Chondrocyte (in vitro differentiated cells): ENCODE data around the gene MIS18BP1. TPM values are rescaled to one million over a fixed set of nuclear protein-coding genes. Genes with fewer than 3 reads are reported as not detected.

Experiments used
- DNase-seq: peaks from one replicate; pipeline ENCODE4 v3.0.0; 2021; ENCODE audit warnings: mixed read lengths, low spot score
- H3K27ac Mint-ChIP-seq: one replicate; pipeline ENCODE4 v1.8.0; 2021; ENCODE audit warnings: mild to moderate bottlenecking, moderate library complexity, mixed read lengths; ENCODE audit not compliant: unreplicated experiment
- H3K27me3 Mint-ChIP-seq: 2 replicates; pipeline ENCODE4 v1.8.0; 2021; ENCODE audit warnings: low read depth, mixed read lengths
- H3K36me3 Mint-ChIP-seq: 2 replicates; pipeline ENCODE4 v1.8.0; 2021; ENCODE audit warnings: low read depth, mixed read lengths
- H3K4me1 Mint-ChIP-seq: 2 replicates; pipeline ENCODE4 v1.8.0; 2021; ENCODE audit warnings: low read depth, mild to moderate bottlenecking, mixed read lengths
- H3K4me3 Mint-ChIP-seq: one replicate; pipeline ENCODE4 v1.8.0; 2021; ENCODE audit warnings: mild to moderate bottlenecking, moderate library complexity, mixed read lengths; ENCODE audit not compliant: unreplicated experiment
- H3K9me3 Mint-ChIP-seq: 2 replicates; pipeline ENCODE4 v1.8.0; 2021; ENCODE audit warnings: low read depth, mixed read lengths
- CTCF ChIP-seq: fragments of 200-600 bp; sonication (generic); IDR thresholded peaks from 2 replicates; pipeline ENCODE4 v1.5.0; 2021; ENCODE audit warnings: antibody characterized with exemption, mild to moderate bottlenecking, moderate library complexity
- total RNA-seq: library from RNA; stranded (reverse); gene quantifications from 3 replicates; pipeline ENCODE4 v1.2.1, GENCODE V29; 2021

Gene MIS18BP1
- total RNA-seq, 1 donor from 2014 or later = 9.4 TPM

- Mint-ChIP-seq H3K27ac (no peak overlapping the region), H3K9me3 (peaks cover 31% of the 10 kb centered on the region), H3K27me3 (peaks cover 8% of the 10 kb centered on the region), H3K36me3 (peaks cover 14% of the 10 kb centered on the region), H3K4me3 (no peak overlapping the region), H3K4me1 (peaks cover 6% of the 10 kb centered on the region)
- no peak for TF ChIP-seq CTCF
- no peak for DNase-seq
Observed at GRCh38 chr14:45262637-45263036, 9.6 kb upstream of the MIS18BP1 start.

- no peaks in the 10 kb centered on the region for H3K4me1 Mint-ChIP-seq
- TF ChIP-seq CTCF = no peak
- H3K36me3 Mint-ChIP-seq = peaks cover 14% of the 10 kb centered on the region
- no peak for DNase-seq
- no peak overlapping the region for H3K27ac Mint-ChIP-seq
- H3K9me3 Mint-ChIP-seq = peaks cover 36% of the 10 kb centered on the region
- H3K4me3 Mint-ChIP-seq = no peak overlapping the region
- peaks cover 8% of the 10 kb centered on the region for H3K27me3 Mint-ChIP-seq
Observed at GRCh38 chr14:45261209-45261608, 8.2 kb upstream of the MIS18BP1 start.

GRCh38 chr14:45258805-45259204, 5.8 kb upstream of the MIS18BP1 start:
- no peak for TF ChIP-seq CTCF
- H3K27ac Mint-ChIP-seq = no peak overlapping the region
- H3K4me3 Mint-ChIP-seq = no peak overlapping the region
- peaks cover 36% of the 10 kb centered on the region for H3K9me3 Mint-ChIP-seq
- no peaks in the 10 kb centered on the region for H3K4me1 Mint-ChIP-seq
- peaks cover 8% of the 10 kb centered on the region for H3K27me3 Mint-ChIP-seq
- DNase-seq = no peak
- H3K36me3 Mint-ChIP-seq = peaks cover 14% of the 10 kb centered on the region

GRCh38 chr14:45258073-45258472, 5.1 kb upstream of the MIS18BP1 start:
- H3K9me3 Mint-ChIP-seq = peaks cover 30% of the 10 kb centered on the region
- H3K4me3 Mint-ChIP-seq = no peak overlapping the region
- peaks cover 12% of the 10 kb centered on the region for H3K36me3 Mint-ChIP-seq
- no peak for TF ChIP-seq CTCF
- DNase-seq = no peak
- peaks cover 8% of the 10 kb centered on the region for H3K27me3 Mint-ChIP-seq
- H3K27ac Mint-ChIP-seq = no peak overlapping the region
- peaks cover 4% of the 10 kb centered on the region for H3K4me1 Mint-ChIP-seq

- Mint-ChIP-seq H3K27ac (no peak overlapping the region), H3K4me1 (peaks cover 23% of the 10 kb centered on the region), H3K36me3 (peaks cover 12% of the 10 kb centered on the region), H3K27me3 (no peaks in the 10 kb centered on the region), H3K4me3 (no peak overlapping the region), H3K9me3 (peaks cover 26% of the 10 kb centered on the region)
- no peak for DNase-seq
- TF ChIP-seq CTCF = no peak
Observed at GRCh38 chr14:45254771-45255170, 1.8 kb upstream of the MIS18BP1 start.
